Fibroblast of lung (primary cell): ENCODE data around the gene WASL.

Source experiments
- CTCF ChIP-seq, 2 donors: IDR thresholded peaks in 1 of 2; conservative IDR thresholded peaks in 1 of 2; 1 replicate in 1 of 2; 2 replicates in 1 of 2; pipeline ENCODE4 v1.5.1; 2011 to 2012; ENCODE audit warnings: low read length in 2 of 2, control low read depth in 1 of 2, inconsistent platforms in 1 of 2, low read depth in 1 of 2, mild to moderate bottlenecking in 1 of 2
- EZH2 ChIP-seq: IDR thresholded peaks from 2 replicates; pipeline ENCODE4 v1.5.1; 2012; ENCODE audit warnings: low read length, control low read depth, mild to moderate bottlenecking; ENCODE audit errors: missing control alignments

DNA sequence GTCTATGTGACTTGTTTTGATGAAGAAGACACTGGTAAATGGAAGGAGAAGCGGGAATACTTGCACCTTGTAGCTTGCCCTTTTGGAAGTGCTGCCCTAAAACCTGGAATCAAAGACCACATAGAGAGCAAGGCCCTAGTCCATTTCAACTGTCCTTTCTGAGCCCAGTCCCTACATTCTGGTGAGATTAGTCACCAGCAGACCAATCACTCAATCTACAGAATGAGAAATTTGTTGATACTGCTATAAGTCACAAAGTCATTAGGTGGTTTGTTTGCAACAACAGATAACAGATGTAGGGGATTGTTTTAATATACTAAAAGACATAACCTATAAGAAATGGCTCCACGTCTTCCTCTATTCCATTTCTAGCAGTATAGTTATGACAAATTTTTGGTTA, 33.6 kb downstream of the WASL start:
- TF ChIP-seq CTCF (conservative IDR thresholded peaks at IDR 0.05 in 1 of 2, IDR thresholded peaks at IDR 0.05 in 1 of 2; ENCODE audit: low read depth in 1 of 2, low read length in 2 of 2), result no peak
- TF ChIP-seq EZH2, result no peak
